B cell (primary cell): ENCODE measurements around the gene TNIK. TPM values are rescaled to one million over a fixed set of nuclear protein-coding genes. Genes with fewer than 3 reads are reported as not detected.

ENCODE experiments used
- ATAC-seq: fragments of 200-7000 bp; cut with Tn5 transposase; one replicate; pipeline ENCODE4 v1.10.0; 2021; ENCODE audit warnings: low read depth, mild to moderate bottlenecking, moderate number of reproducible peaks, moderate library complexity
- CTCF ChIA-PET: fragments of 350-600 bp; sonication (Branson Sonifier 250); formaldehyde crosslinking; loops from one replicate; lab custom pipeline; 2021; ENCODE audit warnings: antibody characterized with exemption, inconsistent platforms; lab: Charles Lee
- POLR2A ChIA-PET: fragments of 350-600 bp; sonication (Branson Sonifier 250); formaldehyde crosslinking; loops from one replicate; lab custom pipeline; 2021; ENCODE audit warnings: antibody characterized with exemption; lab: Charles Lee
- DNase-seq: peaks from one replicate; pipeline ENCODE4 v3.0.0; 2013
- H2AFZ ChIP-seq: 2 replicates; pipeline ENCODE4 v1.6.1; 2012; ENCODE audit warnings: mild to moderate bottlenecking, low read depth, low read length; ENCODE audit not compliant: insufficient read depth, poor library complexity, severe bottlenecking
- H3K27ac ChIP-seq, 2 donors: 1 replicate in 1 of 2; 2 replicates in 1 of 2; pipeline ENCODE4 v1.5.1; 2012 to 2013; ENCODE audit warnings: low read length in 2 of 2, mild to moderate bottlenecking in 2 of 2, moderate library complexity in 1 of 2
- H3K27me3 ChIP-seq, 4 experiments: fragments of 200-600 bp in 1 of 4; sonication (generic) in 1 of 4; replicated peaks in 1 of 4; 1 replicate in 2 of 4; 2 replicates in 2 of 4; pipeline versions ENCODE4 v1.6.1 to v1.7.0; 2013 to 2016; ENCODE audit warnings: low read length in 3 of 4, mild to moderate bottlenecking in 2 of 4, mixed read lengths in 1 of 4, moderate library complexity in 1 of 4; ENCODE audit not compliant: insufficient read depth in 4 of 4, control insufficient read depth in 3 of 4; ENCODE audit errors: control extremely low read depth in 1 of 4
- H3K36me3 ChIP-seq, 2 experiments: replicated peaks in 1 of 2; 1 replicate in 1 of 2; 2 replicates in 1 of 2; pipeline versions ENCODE4 v1.6.1 to v1.7.1; 2013; ENCODE audit warnings: low read length in 1 of 2; ENCODE audit not compliant: insufficient read depth in 2 of 2, control insufficient read depth in 1 of 2; ENCODE audit errors: control extremely low read depth in 1 of 2, extremely low read depth in 1 of 2
- H3K4me1 ChIP-seq, 2 donors: fragments of 200-600 bp in 1 of 2; sonication (generic) in 1 of 2; 1 replicate in 1 of 2; 2 replicates in 1 of 2; pipeline versions ENCODE4 v1.5.1 to v1.6.1; 2013 to 2017; ENCODE audit warnings: low read length in 2 of 2; ENCODE audit not compliant: control insufficient read depth in 2 of 2, insufficient read depth in 2 of 2
- H3K4me2 ChIP-seq: replicated peaks from 2 replicates; pipeline ENCODE3; 2012; ENCODE audit warnings: mild to moderate bottlenecking, low read depth, low read length; ENCODE audit not compliant: poor library complexity, severe bottlenecking
- H3K4me3 ChIP-seq, 5 experiments: fragments of 200-600 bp in 1 of 5; sonication (generic) in 1 of 5; 1 replicate in 3 of 5; 2 replicates in 2 of 5; pipeline versions ENCODE4 v1.5.1 to v1.7.0; 2011 to 2016; ENCODE audit warnings: low read length in 4 of 5, mild to moderate bottlenecking in 4 of 5, low read depth in 2 of 5, control low read depth in 1 of 5, moderate library complexity in 1 of 5; ENCODE audit not compliant: insufficient read depth in 1 of 5; ENCODE audit errors: control extremely low read depth in 1 of 5, extremely low read depth in 1 of 5
- H3K79me2 ChIP-seq: fragments of 200-600 bp; sonication (generic); one replicate; pipeline ENCODE4 v1.6.0; 2016; ENCODE audit warnings: low read length; ENCODE audit not compliant: control insufficient read depth, insufficient read depth
- H3K9ac ChIP-seq: fragments of 200-600 bp; sonication (generic); 2 replicates; pipeline ENCODE4 v1.6.1; 2017; ENCODE audit warnings: mild to moderate bottlenecking, low read length, moderate library complexity
- H3K9me3 ChIP-seq, 3 donors: one replicate each; pipeline versions ENCODE4 v1.6.1 to v1.7.1; 2013; ENCODE audit warnings: low read length in 2 of 3; ENCODE audit not compliant: control insufficient read depth in 2 of 3, insufficient read depth in 1 of 3; ENCODE audit errors: control extremely low read depth in 1 of 3
- H4K20me1 ChIP-seq: 2 replicates; pipeline ENCODE4 v1.6.0; 2012; ENCODE audit warnings: mild to moderate bottlenecking, low read length; ENCODE audit not compliant: insufficient read depth, control insufficient read depth, poor library complexity, severe bottlenecking
- H3K27ac Mint-ChIP-seq: one replicate; pipeline ENCODE4 v1.8.0; 2021; ENCODE audit warnings: mixed read lengths
- H3K27me3 Mint-ChIP-seq: one replicate; pipeline ENCODE4 v1.8.0; 2021; ENCODE audit warnings: mixed read lengths
- H3K4me1 Mint-ChIP-seq: one replicate; pipeline ENCODE4 v1.8.0; 2021; ENCODE audit warnings: mixed read lengths
- H3K4me3 Mint-ChIP-seq: one replicate; pipeline ENCODE4 v1.8.0; 2021; ENCODE audit warnings: mixed read lengths
- H3K9me3 Mint-ChIP-seq: one replicate; pipeline ENCODE4 v1.8.0; 2022; ENCODE audit warnings: mixed read lengths; ENCODE audit not compliant: insufficient read depth
- EZH2 ChIP-seq: IDR thresholded peaks from 2 replicates; pipeline ENCODE4 v1.6.1; 2012; ENCODE audit warnings: borderline replicate concordance, low read depth, mild to moderate bottlenecking, moderate library complexity, low read length; ENCODE audit not compliant: insufficient read depth, poor library complexity, severe bottlenecking
- WGBS: methylation state at CpG from one replicate; pipeline ENCODE4 v1.1.5; 2013; ENCODE audit warnings: missing lambda C conversion rate; ENCODE audit not compliant: insufficient coverage; 5-methylcytosine and 5-hydroxymethylcytosine counted together
- intact Hi-C: fragments of 100-400 bp; cut with micrococcal nuclease; formaldehyde crosslinking; loops from one replicate; pipeline ENCODE4 v1.10.0; 2022
- polyA plus RNA-seq: library from polyadenylated mRNA; depleted of rRNA; stranded (reverse); fragments of >200 nt; gene quantifications from 2 replicates; pipeline ENCODE4 v1.2.3, GENCODE V29; 2012
- total RNA-seq, 2 donors: library from RNA; stranded (reverse); fragments of 120-200 nt in 1 of 2; gene quantifications; 1 replicate in 1 of 2; 2 replicates in 1 of 2; pipeline versions ENCODE4 v1.2.3 to v1.2.4, GENCODE V29; 2013 to 2022
- TF ChIP-seq, protein P1 (sequence below): fragments of 200-600 bp; IDR thresholded peaks from one replicate; pipeline ENCODE4 v1.8.0; 2022; ENCODE audit warnings: antibody characterized with exemption, mild to moderate bottlenecking

Gene TNIK
- total and polyA plus RNA-seq, 2 donors (not counting 1 experiment from before 2014, with no cell fraction given): 0.66 to 7.7 TPM

DNA sequence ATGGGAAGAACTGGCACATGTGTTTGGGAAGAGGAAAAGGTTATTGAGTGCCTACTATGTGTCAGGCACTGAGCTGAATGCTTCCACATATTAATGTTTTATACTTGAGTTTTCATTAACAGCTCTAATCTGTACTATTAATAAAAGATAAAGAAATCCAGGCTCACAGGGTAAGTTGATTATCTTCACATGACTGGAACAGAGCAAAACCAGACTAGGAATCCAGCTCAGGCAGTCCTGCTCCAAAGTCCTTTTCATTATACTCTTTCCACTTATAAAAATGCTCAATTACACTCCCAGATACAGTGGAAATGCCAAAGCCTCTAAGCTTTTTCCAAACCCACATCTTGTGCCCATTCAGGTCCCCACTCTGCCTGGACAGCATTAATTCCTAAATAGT is 97.6 kb downstream of the TNIK start:
- Mint-ChIP-seq H3K9me3 (no peaks in the 10 kb centered on the region), H3K27ac (no peak overlapping the region)
- intact Hi-C loops: no loop called here

DNA sequence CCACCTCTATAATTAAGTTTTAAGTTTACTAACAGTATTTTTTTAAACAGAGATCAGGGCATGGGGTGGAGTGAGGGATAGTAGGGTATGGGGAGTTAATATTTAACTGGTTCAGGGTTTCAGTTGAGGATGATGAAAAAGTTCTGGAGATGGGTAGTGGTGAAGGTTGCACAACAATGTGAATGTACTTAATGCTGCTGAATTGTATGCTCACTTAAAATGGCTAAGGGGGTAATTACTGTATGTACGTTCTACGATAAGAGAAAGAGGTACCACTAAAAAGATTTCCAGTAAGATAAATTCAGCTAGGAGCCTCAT is 101.4 kb downstream of the TNIK start:
- no peaks in the 10 kb centered on the region for H3K4me1 Mint-ChIP-seq
- no peaks in the 10 kb centered on the region for H3K79me2 ChIP-seq
- H3K27me3 Mint-ChIP-seq: no peaks in the 10 kb centered on the region
- no peaks in the 10 kb centered on the region for H3K27me3 ChIP-seq
- H3K4me2 ChIP-seq: no peak overlapping the region
- no peak overlapping the region for H3K27ac Mint-ChIP-seq
- no peak overlapping the region for H3K4me3 ChIP-seq
- WGBS: no CpG with 5 or more reads among the region's 2 CpGs
- no peaks in the 10 kb centered on the region for H3K4me1 ChIP-seq
- no peaks in the 10 kb centered on the region for H4K20me1 ChIP-seq
- H3K9ac ChIP-seq: no peak overlapping the region
- DNase-seq: no peak
- intact Hi-C loops: no loop called here
- H2AFZ ChIP-seq: no peak overlapping the region
- POLR2A ChIA-PET: no interaction called here
- no peak for ATAC-seq
- TF ChIP-seq EZH2: no peak
- TF ChIP-seq, protein P1, sequence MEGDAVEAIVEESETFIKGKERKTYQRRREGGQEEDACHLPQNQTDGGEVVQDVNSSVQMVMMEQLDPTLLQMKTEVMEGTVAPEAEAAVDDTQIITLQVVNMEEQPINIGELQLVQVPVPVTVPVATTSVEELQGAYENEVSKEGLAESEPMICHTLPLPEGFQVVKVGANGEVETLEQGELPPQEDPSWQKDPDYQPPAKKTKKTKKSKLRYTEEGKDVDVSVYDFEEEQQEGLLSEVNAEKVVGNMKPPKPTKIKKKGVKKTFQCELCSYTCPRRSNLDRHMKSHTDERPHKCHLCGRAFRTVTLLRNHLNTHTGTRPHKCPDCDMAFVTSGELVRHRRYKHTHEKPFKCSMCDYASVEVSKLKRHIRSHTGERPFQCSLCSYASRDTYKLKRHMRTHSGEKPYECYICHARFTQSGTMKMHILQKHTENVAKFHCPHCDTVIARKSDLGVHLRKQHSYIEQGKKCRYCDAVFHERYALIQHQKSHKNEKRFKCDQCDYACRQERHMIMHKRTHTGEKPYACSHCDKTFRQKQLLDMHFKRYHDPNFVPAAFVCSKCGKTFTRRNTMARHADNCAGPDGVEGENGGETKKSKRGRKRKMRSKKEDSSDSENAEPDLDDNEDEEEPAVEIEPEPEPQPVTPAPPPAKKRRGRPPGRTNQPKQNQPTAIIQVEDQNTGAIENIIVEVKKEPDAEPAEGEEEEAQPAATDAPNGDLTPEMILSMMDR: no peak
- H3K9me3 ChIP-seq: no peaks in the 10 kb centered on the region
- CTCF ChIA-PET: no interaction called here
- H3K4me3 Mint-ChIP-seq: no peak overlapping the region
- H3K36me3 ChIP-seq: no peaks in the 10 kb centered on the region
- no peak overlapping the region for H3K27ac ChIP-seq
- no peaks in the 10 kb centered on the region for H3K9me3 Mint-ChIP-seq

More for the DNA sequence above, 97.6 kb downstream of the TNIK start:
- no peak for TF ChIP-seq EZH2
- TF ChIP-seq, protein P1: no peak
- no peaks in the 10 kb centered on the region for H3K9me3 ChIP-seq
- H3K4me3 ChIP-seq: no peak overlapping the region
- Mint-ChIP-seq H3K4me1 (no peaks in the 10 kb centered on the region), H3K4me3 (no peak overlapping the region), H3K27me3 (no peaks in the 10 kb centered on the region)
- H2AFZ ChIP-seq: no peak overlapping the region
- H3K4me1 ChIP-seq: no peaks in the 10 kb centered on the region
- CTCF ChIA-PET: no interaction called here
- no peak overlapping the region for H3K4me2 ChIP-seq
- no peaks in the 10 kb centered on the region for H4K20me1 ChIP-seq
- no peaks in the 10 kb centered on the region for H3K79me2 ChIP-seq
- no peak overlapping the region for H3K27ac ChIP-seq
- no peaks in the 10 kb centered on the region for H3K36me3 ChIP-seq
- H3K27me3 ChIP-seq: no peaks in the 10 kb centered on the region
- H3K9ac ChIP-seq: no peak overlapping the region
- ATAC-seq (no peak), DNase-seq (no peak)
- POLR2A ChIA-PET: no interaction called here
